Mammary epithelial cell (primary cell): ENCODE results near the gene FAM78B.

Experiments used
- EZH2 ChIP-seq: IDR thresholded peaks from 2 replicates; pipeline ENCODE4 v1.6.1; 2012; ENCODE audit warnings: low read length, inconsistent platforms, borderline replicate concordance
- TF ChIP-seq, protein P1 (sequence below), 2 donors: IDR thresholded peaks in 1 of 2; conservative IDR thresholded peaks in 1 of 2; 2 replicates each; pipeline ENCODE4 v1.5.1; 2011 to 2012; ENCODE audit warnings: inconsistent platforms in 2 of 2, low read length in 2 of 2, mild to moderate bottlenecking in 2 of 2, control low read depth in 1 of 2, low read depth in 1 of 2; ENCODE audit not compliant: insufficient read depth in 1 of 2; ENCODE audit errors: extremely low read depth in 1 of 2

DNA sequence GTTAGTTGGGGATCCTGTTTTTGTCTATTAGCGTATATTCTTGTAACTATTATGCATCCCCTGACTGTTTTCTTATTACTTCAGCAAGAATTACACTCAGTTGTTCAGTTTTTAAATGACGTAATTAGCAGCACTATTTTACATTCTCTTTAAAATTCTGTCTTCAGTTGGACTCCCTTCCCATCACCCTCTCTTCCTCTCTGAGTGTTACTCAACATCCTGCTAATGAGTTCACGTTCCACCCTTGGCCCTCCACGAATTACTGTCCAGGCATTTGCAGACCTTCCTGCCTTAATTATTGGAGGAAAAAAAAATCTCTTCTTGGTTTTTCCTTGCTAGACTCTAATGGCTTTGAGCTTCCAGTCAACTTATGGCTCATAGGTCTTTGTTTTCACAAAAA is 23.6 kb upstream of the FAM78B start:
- TF ChIP-seq, protein P1, sequence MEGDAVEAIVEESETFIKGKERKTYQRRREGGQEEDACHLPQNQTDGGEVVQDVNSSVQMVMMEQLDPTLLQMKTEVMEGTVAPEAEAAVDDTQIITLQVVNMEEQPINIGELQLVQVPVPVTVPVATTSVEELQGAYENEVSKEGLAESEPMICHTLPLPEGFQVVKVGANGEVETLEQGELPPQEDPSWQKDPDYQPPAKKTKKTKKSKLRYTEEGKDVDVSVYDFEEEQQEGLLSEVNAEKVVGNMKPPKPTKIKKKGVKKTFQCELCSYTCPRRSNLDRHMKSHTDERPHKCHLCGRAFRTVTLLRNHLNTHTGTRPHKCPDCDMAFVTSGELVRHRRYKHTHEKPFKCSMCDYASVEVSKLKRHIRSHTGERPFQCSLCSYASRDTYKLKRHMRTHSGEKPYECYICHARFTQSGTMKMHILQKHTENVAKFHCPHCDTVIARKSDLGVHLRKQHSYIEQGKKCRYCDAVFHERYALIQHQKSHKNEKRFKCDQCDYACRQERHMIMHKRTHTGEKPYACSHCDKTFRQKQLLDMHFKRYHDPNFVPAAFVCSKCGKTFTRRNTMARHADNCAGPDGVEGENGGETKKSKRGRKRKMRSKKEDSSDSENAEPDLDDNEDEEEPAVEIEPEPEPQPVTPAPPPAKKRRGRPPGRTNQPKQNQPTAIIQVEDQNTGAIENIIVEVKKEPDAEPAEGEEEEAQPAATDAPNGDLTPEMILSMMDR (conservative IDR thresholded peaks at IDR 0.05 in 1 of 2, IDR thresholded peaks at IDR 0.05 in 1 of 2; ENCODE audit: extremely low read depth in 1 of 2, insufficient read depth in 1 of 2, low read depth in 1 of 2, low read length in 2 of 2), result no peak
- TF ChIP-seq EZH2, result no peak
